SIG-M5 (cell line): ENCODE measurements around the gene LRRTM3.
A peak's percentile ranks its signal among the peaks of the same experiment; 100 is the strongest.

Source experiments
- DNase-seq: peaks from one replicate; lab custom pipeline; 2025; lab: John Stamatoyannopoulos, UW

LRRTM3 gene

GRCh38 chr10:67033878-67034277, 108.0 kb downstream of the LRRTM3 start:
- DNase-seq = no peak

GRCh38 chr10:67036808-67037207, 111.0 kb downstream of the LRRTM3 start:
- DNase-seq = peak; percentile 0

GRCh38 chr10:67043041-67043440, 117.2 kb downstream of the LRRTM3 start:
- no peak for DNase-seq

GRCh38 chr10:67045404-67045803, 119.6 kb downstream of the LRRTM3 start:
- no peak for DNase-seq

- no peak for DNase-seq
These were observed 120.7 kb downstream of the LRRTM3 start for GRCh38 chr10:67046507-67046906.

- DNase-seq = no peak
These were observed 124.2 kb downstream of the LRRTM3 start for GRCh38 chr10:67049988-67050387.

- DNase-seq = no peak
These were observed 124.6 kb downstream of the LRRTM3 start for GRCh38 chr10:67050415-67050814.

GRCh38 chr10:67072654-67073053, 146.8 kb downstream of the LRRTM3 start:
- DNase-seq = no peak

- DNase-seq = no peak
These were observed 149.7 kb downstream of the LRRTM3 start for GRCh38 chr10:67075491-67075971.

GRCh38 chr10:67076144-67076543, 150.3 kb downstream of the LRRTM3 start:
- no peak for DNase-seq

GRCh38 chr10:67077376-67077775, 151.5 kb downstream of the LRRTM3 start:
- no peak for DNase-seq

GRCh38 chr10:67079126-67079525, 153.3 kb downstream of the LRRTM3 start:
- no peak for DNase-seq

GRCh38 chr10:67086327-67087134, 160.7 kb downstream of the LRRTM3 start:
- no peak for DNase-seq

GRCh38 chr10:67087135-67087425, 161.2 kb downstream of the LRRTM3 start:
- no peak for DNase-seq

GRCh38 chr10:67088036-67088435, 162.2 kb downstream of the LRRTM3 start:
- no peak for DNase-seq

GRCh38 chr10:67095531-67095930, 169.7 kb downstream of the LRRTM3 start:
- no peak for DNase-seq

- no peak for DNase-seq
These were observed 172.6 kb downstream of the LRRTM3 start for GRCh38 chr10:67098461-67098860.

- no peak for DNase-seq
These were observed 175.1 kb downstream of the LRRTM3 start for GRCh38 chr10:67100951-67101350.

- no peak for DNase-seq
These were observed 181.8 kb downstream of the LRRTM3 start for GRCh38 chr10:67107670-67108069.

- DNase-seq = no peak
These were observed 184.4 kb downstream of the LRRTM3 start for GRCh38 chr10:67110286-67110685.

- no peak for DNase-seq
These were observed 186.9 kb downstream of the LRRTM3 start for GRCh38 chr10:67112765-67113164.

- DNase-seq = no peak
These were observed 189.1 kb downstream of the LRRTM3 start for GRCh38 chr10:67114945-67115344.

- DNase-seq = no peak
These were observed 190.1 kb downstream of the LRRTM3 start for GRCh38 chr10:67115972-67116371.

GRCh38 chr10:67119651-67120050, 193.8 kb downstream of the LRRTM3 start:
- DNase-seq = no peak
